A549 (cell line): Measurements from ENCODE around the gene PPP1R12C.

Experiments used
- CTCF ChIP-seq: fragments of >200 bp; sonication (Bioruptor Twin); formaldehyde crosslinking; IDR thresholded peaks from 3 replicates; pipeline ENCODE4 v1.5.1; 2016
- HDAC2 ChIP-seq: fragments of 200-600 bp; sonication (generic); IDR thresholded peaks from 2 replicates; pipeline ENCODE4 v1.6.1; 2016
- JUN ChIP-seq, 2 experiments: fragments of >200 bp; sonication (Bioruptor Twin); formaldehyde crosslinking; IDR thresholded peaks; 2 replicates in 1 of 2; 3 replicates in 1 of 2; pipeline ENCODE4 v1.6.1; 2016 to 2017
- NFE2L2 ChIP-seq: fragments of 150-350 bp; conservative IDR thresholded peaks from 2 replicates; pipeline ENCODE4 v1.6.1; 2014; ENCODE audit warnings: low read length
- PBX3 ChIP-seq: IDR thresholded peaks from 2 replicates; pipeline ENCODE4 v1.6.1; 2012
- POLR2A ChIP-seq: IDR thresholded peaks from 2 replicates; pipeline ENCODE4 v1.6.1; 2012; ENCODE audit warnings: mild to moderate bottlenecking, low read length
- RAD21 ChIP-seq, 2 experiments: fragments of >200 bp in 1 of 2; sonication (Bioruptor Twin) in 1 of 2; formaldehyde crosslinking in 1 of 2; IDR thresholded peaks in 1 of 2; conservative IDR thresholded peaks in 1 of 2; 2 replicates in 1 of 2; 3 replicates in 1 of 2; pipeline ENCODE4 v1.6.1; 2012 to 2018; ENCODE audit warnings: inconsistent platforms in 1 of 2
- RCOR1 ChIP-seq: fragments of 150-350 bp; IDR thresholded peaks from 2 replicates; pipeline ENCODE4 v1.6.1; 2014; ENCODE audit warnings: antibody characterized with exemption, low read length, low read depth
- ZSCAN20 ChIP-seq: fragments of 250-450 bp; sonication (Bioruptor Pico); IDR thresholded peaks from 2 replicates; pipeline ENCODE4 v1.8.0; 2022; ENCODE audit warnings: mild to moderate bottlenecking, moderate library complexity
- TF ChIP-seq, protein P1 (sequence below): fragments of 450-650 bp; IDR thresholded peaks from 2 replicates; pipeline ENCODE4 v1.6.1; 2014; ENCODE audit warnings: antibody characterized with exemption
- TF ChIP-seq, protein P2 (sequence below): fragments of >200 bp; sonication (Bioruptor Twin); formaldehyde crosslinking; IDR thresholded peaks from 3 replicates; pipeline ENCODE4 v1.6.1; 2016

DNA sequence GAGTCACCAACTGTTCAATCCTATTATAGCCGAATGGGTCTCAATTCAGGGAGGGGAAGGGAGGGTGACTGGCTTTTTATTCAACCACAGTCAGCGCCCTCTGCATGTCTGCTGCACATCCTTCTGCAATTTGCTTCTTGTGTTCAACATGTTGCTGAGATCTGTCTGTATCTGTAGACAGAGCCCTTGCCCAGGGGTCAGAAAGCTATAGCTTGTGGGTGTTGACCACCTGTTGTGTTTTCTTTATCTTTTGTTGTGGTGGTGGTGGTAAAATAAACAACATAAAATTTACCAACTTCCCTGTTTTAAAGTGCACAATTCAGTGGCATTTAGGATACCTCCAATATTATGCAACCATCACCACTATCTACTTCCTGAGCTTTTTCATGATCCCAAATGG, 12.2 kb downstream of the PPP1R12C start:
- TF ChIP-seq NFE2L2, result no peak
- TF ChIP-seq CTCF, result no peak
- no peak for TF ChIP-seq PBX3
- no peak for TF ChIP-seq HDAC2
- TF ChIP-seq RAD21 (conservative IDR thresholded peaks at IDR 0.05 in 1 of 2, IDR thresholded peaks at IDR 0.05 in 1 of 2), result no peak
- no peak for TF ChIP-seq POLR2A
- TF ChIP-seq JUN (IDR thresholded peaks at IDR 0.05), result no peak
- TF ChIP-seq, protein P1, sequence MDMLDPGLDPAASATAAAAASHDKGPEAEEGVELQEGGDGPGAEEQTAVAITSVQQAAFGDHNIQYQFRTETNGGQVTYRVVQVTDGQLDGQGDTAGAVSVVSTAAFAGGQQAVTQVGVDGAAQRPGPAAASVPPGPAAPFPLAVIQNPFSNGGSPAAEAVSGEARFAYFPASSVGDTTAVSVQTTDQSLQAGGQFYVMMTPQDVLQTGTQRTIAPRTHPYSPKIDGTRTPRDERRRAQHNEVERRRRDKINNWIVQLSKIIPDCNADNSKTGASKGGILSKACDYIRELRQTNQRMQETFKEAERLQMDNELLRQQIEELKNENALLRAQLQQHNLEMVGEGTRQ, result no peak
- TF ChIP-seq RCOR1, result no peak
- no peak for TF ChIP-seq ZSCAN20
- TF ChIP-seq, protein P2, sequence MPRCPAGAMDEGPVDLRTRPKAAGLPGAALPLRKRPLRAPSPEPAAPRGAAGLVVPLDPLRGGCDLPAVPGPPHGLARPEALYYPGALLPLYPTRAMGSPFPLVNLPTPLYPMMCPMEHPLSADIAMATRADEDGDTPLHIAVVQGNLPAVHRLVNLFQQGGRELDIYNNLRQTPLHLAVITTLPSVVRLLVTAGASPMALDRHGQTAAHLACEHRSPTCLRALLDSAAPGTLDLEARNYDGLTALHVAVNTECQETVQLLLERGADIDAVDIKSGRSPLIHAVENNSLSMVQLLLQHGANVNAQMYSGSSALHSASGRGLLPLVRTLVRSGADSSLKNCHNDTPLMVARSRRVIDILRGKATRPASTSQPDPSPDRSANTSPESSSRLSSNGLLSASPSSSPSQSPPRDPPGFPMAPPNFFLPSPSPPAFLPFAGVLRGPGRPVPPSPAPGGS, result no peak
